Measurements from ENCODE around the gene LYPD6.

The LYPD6 gene

DNA sequence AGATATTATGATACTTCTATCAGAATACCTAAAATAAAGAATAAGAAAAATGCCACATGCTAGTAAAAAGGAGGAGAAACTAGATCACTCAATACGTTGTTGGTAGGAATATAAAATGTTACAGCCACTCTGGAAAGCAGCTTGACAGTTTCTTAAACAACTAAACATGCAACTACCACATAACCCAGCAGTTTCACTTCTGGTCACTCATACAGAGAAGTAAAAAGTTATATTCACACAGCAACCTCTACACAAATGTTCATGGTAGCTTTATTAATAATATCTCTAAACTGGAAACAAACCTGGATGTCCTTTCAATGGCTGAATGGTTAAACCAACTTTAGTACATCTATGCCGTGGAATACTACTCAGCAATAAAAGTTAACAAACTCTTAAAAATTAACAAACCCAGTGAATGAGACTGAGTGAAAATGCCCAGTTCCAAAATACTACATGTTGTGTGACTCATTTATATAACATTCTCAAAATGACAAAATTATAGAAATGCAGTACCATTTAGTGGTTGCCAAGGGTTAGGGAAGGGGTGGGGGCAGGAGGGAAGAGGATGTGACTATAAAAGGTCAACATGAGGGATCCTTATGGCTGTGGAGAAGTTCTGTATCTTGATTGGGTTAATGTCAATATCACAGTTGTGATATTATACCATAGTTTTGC is 133.1 kb downstream of the LYPD6 start:
- H3K27me3 Mint-ChIP-seq (ENCODE audit: low read depth, poor library complexity), result no peaks in the 10 kb centered on the region
- H3K4me3 Mint-ChIP-seq, result no peak overlapping the region
- H3K9me3 Mint-ChIP-seq, result peaks cover 45% of the 10 kb centered on the region
- peaks cover 35% of the 10 kb centered on the region for H3K36me3 Mint-ChIP-seq (ENCODE audit: low read depth)
- H3K27ac Mint-ChIP-seq, result no peak overlapping the region
- DNase-seq, result no peak
- no peak for TF ChIP-seq CTCF (IDR thresholded peaks at IDR 0.05)
- H3K4me1 Mint-ChIP-seq, result peaks cover 13% of the 10 kb centered on the region

- Mint-ChIP-seq H3K36me3 (ENCODE audit: low read depth) (peaks cover 31% of the 10 kb centered on the region), H3K27me3 (ENCODE audit: low read depth, poor library complexity) (no peaks in the 10 kb centered on the region), H3K4me1 (peaks cover 13% of the 10 kb centered on the region), H3K4me3 (no peak overlapping the region), H3K9me3 (peaks cover 36% of the 10 kb centered on the region), H3K27ac (no peak overlapping the region)
- no peak for TF ChIP-seq CTCF (IDR thresholded peaks at IDR 0.05)
- DNase-seq, result no peak
Observed at GRCh38 chr2:149464396-149464795, 134.0 kb downstream of the LYPD6 start.

DNA sequence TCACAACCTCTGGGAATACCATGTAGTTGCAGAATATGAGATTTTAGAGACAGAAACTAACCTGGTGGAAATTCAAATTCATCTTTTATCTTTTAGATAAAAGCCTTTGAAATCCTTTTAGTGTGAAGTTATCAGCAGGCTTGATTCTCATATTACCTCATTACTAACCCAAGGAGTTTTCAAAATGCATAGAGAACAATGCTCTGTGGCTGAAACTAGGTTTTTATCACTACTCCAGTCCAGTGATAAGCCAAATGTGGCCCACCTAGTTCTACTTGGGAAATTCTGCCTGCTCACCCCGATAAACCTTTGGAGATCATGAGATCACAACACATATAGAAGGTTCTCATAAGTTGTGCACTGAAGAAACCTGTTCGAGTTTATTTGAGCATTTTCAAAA is 135.5 kb downstream of the LYPD6 start:
- peaks cover 13% of the 10 kb centered on the region for H3K4me1 Mint-ChIP-seq
- H3K27me3 Mint-ChIP-seq (ENCODE audit: low read depth, poor library complexity), result no peaks in the 10 kb centered on the region
- H3K27ac Mint-ChIP-seq, result no peak overlapping the region
- H3K4me3 Mint-ChIP-seq, result no peak overlapping the region
- H3K9me3 Mint-ChIP-seq, result peaks cover 22% of the 10 kb centered on the region
- peaks cover 32% of the 10 kb centered on the region for H3K36me3 Mint-ChIP-seq (ENCODE audit: low read depth)
- TF ChIP-seq CTCF (IDR thresholded peaks at IDR 0.05), result no peak
- no peak for DNase-seq

- peaks cover 33% of the 10 kb centered on the region for H3K36me3 Mint-ChIP-seq (ENCODE audit: low read depth)
- DNase-seq, result no peak
- no peak overlapping the region for H3K4me3 Mint-ChIP-seq
- peaks cover 14% of the 10 kb centered on the region for H3K9me3 Mint-ChIP-seq
- H3K4me1 Mint-ChIP-seq, result peaks cover 13% of the 10 kb centered on the region
- H3K27ac Mint-ChIP-seq, result peak overlapping the region; percentile 47
- no peak for TF ChIP-seq CTCF (IDR thresholded peaks at IDR 0.05)
- no peaks in the 10 kb centered on the region for H3K27me3 Mint-ChIP-seq (ENCODE audit: low read depth, poor library complexity)
Observed at GRCh38 chr2:149466635-149467034, 136.2 kb downstream of the LYPD6 start.

DNA sequence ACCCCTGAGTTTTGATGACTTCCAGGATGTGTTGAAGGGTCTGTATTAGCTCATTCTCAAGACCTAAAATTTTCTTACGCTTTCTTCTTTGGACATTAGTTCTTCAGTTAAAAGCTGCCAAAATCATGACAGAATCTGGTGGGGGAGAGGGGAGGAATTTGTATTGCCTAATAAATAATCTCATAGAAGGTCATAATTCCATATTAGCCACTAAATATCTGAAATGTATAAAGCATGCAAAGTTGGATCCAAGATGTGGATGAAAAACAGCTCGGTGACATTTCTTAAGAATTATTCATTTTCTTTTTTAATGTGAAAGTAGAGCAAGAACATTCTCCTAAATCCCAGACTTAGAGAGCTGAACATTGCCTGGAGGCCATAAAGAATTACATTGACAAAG is 137.0 kb downstream of the LYPD6 start:
- Mint-ChIP-seq H3K36me3 (ENCODE audit: low read depth) (peaks cover 34% of the 10 kb centered on the region), H3K4me1 (peaks cover 13% of the 10 kb centered on the region), H3K4me3 (no peak overlapping the region), H3K9me3 (peaks cover 10% of the 10 kb centered on the region), H3K27me3 (ENCODE audit: low read depth, poor library complexity) (no peaks in the 10 kb centered on the region), H3K27ac (no peak overlapping the region)
- no peak for TF ChIP-seq CTCF (IDR thresholded peaks at IDR 0.05)
- DNase-seq, result no peak

- DNase-seq, result no peak
- TF ChIP-seq CTCF (IDR thresholded peaks at IDR 0.05), result no peak
- Mint-ChIP-seq H3K4me1 (peaks cover 13% of the 10 kb centered on the region), H3K36me3 (ENCODE audit: low read depth) (peaks cover 37% of the 10 kb centered on the region), H3K9me3 (no peaks in the 10 kb centered on the region), H3K27me3 (ENCODE audit: low read depth, poor library complexity) (no peaks in the 10 kb centered on the region), H3K4me3 (no peak overlapping the region), H3K27ac (no peak overlapping the region)
Observed at GRCh38 chr2:149468636-149469035, 138.2 kb downstream of the LYPD6 start.
